ENCODE measurements around the gene BRI3. TPM values are rescaled to one million over a fixed set of nuclear protein-coding genes. Genes with fewer than 3 reads are reported as not detected.

Gene BRI3
- total RNA-seq, 4 donors from 2014 or later: 39.0 to 51.4 (median 45.5) TPM

DNA sequence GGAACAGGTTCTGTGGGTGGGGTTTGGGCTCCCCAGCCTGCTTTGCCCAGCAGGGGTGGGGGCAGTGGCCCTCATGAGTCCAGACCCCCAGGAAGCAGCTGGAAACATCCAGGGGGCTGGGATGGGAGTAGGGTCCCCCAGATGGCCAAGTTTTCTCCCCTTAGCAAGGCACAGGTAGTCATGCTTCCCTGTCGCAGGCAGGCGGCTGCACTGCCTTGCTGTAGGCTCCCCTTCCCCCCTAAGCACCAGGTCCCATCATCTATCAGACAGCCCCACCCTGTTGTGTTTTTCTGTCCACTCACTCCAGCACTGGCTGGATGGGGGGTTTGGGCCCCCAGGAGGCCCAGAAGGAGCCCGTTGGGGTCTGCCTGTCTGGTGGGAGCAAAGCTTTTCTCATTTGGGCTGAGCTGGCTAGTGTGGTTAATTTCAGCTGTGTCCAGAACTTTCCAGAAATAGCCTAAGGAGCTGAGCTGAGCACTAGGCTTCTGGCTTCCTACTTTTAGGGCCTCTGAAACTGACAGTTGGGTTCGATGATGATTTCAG lies 7.9 kb downstream of the BRI3 start:
- H3K36me3 ChIP-seq: peaks cover 0 to 75% of the 10 kb centered on the region in 2 donors
- H3K27me3 ChIP-seq: no peaks in the 10 kb centered on the region
- H3K27ac ChIP-seq: peak overlapping the region in 1 of 4 donors; percentile 45
- H3K4me1 ChIP-seq: peaks cover 9 to 63% (median 40%) of the 10 kb centered on the region in 3 donors
- H3K9me3 ChIP-seq: no peaks in the 10 kb centered on the region
- no peak for ATAC-seq
- WGBS, 2 donors (ENCODE audit: low coverage in 1 of 2): no CpG with 5 or more reads among the region's 4 CpGs
- no peak for TF ChIP-seq POLR2A (IDR thresholded peaks at IDR 0.05)
- TF ChIP-seq, protein P1, sequence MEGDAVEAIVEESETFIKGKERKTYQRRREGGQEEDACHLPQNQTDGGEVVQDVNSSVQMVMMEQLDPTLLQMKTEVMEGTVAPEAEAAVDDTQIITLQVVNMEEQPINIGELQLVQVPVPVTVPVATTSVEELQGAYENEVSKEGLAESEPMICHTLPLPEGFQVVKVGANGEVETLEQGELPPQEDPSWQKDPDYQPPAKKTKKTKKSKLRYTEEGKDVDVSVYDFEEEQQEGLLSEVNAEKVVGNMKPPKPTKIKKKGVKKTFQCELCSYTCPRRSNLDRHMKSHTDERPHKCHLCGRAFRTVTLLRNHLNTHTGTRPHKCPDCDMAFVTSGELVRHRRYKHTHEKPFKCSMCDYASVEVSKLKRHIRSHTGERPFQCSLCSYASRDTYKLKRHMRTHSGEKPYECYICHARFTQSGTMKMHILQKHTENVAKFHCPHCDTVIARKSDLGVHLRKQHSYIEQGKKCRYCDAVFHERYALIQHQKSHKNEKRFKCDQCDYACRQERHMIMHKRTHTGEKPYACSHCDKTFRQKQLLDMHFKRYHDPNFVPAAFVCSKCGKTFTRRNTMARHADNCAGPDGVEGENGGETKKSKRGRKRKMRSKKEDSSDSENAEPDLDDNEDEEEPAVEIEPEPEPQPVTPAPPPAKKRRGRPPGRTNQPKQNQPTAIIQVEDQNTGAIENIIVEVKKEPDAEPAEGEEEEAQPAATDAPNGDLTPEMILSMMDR (IDR thresholded peaks at IDR 0.05): no peak
- H3K4me3 ChIP-seq: no peak overlapping the region

DNA sequence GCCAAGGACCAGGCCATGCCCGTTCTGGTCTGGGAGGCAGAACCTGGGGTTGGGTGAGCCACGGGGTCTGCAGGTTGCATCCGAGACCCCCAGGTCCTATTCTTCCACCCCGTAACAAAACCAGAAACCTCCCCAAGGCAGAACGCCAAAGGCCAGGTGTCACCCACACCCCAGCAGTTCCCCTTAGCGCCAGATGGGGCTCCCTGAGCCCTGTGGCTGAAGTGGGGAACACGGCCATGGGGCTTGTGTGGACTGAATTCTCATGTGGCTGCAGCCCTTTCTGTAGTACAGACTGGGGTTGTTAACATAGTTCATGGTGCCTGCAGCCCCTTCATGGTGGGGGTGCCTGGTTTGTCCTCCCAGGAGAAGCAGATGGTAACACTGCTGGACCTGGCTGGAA lies 10.2 kb downstream of the BRI3 start:
- 80% methylated on average over 5 of the region's 7 CpGs; no CpG with 5 or more reads in 1 of the 2 donors for WGBS, 2 donors (ENCODE audit: low coverage in 1 of 2)
- Histone ChIP-seq H3K36me3 (peaks cover 0 to 87% of the 10 kb centered on the region in 2 donors), H3K27me3 (no peaks in the 10 kb centered on the region), H3K27ac (no peak overlapping the region), H3K9me3 (no peaks in the 10 kb centered on the region), H3K4me3 (no peak overlapping the region), H3K4me1 (peaks cover 0 to 52% (median 17%) of the 10 kb centered on the region in 3 donors)
- TF ChIP-seq POLR2A (IDR thresholded peaks at IDR 0.05): no peak
- TF ChIP-seq EP300 (IDR thresholded peaks at IDR 0.05): no peak
- TF ChIP-seq POLR2AphosphoS5 (IDR thresholded peaks at IDR 0.05): no peak
- TF ChIP-seq, protein P1 (IDR thresholded peaks at IDR 0.05): no peak
- no peak for ATAC-seq

DNA sequence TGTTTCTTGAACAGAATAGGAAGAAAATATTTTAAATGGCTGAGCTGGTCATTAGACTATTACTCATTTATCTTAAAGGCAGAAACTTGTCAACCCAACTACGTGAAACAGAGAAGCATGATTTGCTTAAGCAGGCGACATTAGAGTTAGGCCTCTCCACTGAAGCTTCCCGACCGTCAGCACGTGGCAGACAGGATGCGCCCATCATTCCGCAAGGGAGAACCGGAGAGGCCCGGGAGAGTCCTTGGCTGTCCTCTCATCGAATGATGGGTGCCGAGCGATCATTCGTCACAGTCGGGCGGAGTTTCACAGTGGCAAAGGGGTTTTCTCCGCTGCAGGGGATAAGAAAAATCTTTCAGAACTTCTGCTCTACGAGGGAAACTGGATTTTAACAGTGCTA lies 11.8 kb downstream of the BRI3 start:
- no peak for ATAC-seq
- Histone ChIP-seq H3K27me3 (no peaks in the 10 kb centered on the region), H3K4me3 (no peak overlapping the region), H3K36me3 (peaks cover 0 to 72% of the 10 kb centered on the region in 2 donors), H3K9me3 (no peaks in the 10 kb centered on the region), H3K27ac (no peak overlapping the region), H3K4me1 (peaks cover 0 to 44% (median 1%) of the 10 kb centered on the region in 3 donors)
- WGBS, 2 donors (ENCODE audit: low coverage in 1 of 2): 71% methylated on average over 15 of the region's 17 CpGs; no CpG with 5 or more reads in 1 of the 2 donors
- TF ChIP-seq, protein P1 (IDR thresholded peaks at IDR 0.05): no peak
- TF ChIP-seq EP300 (IDR thresholded peaks at IDR 0.05) (no peak), POLR2A (IDR thresholded peaks at IDR 0.05) (no peak), POLR2AphosphoS5 (IDR thresholded peaks at IDR 0.05) (no peak)

DNA sequence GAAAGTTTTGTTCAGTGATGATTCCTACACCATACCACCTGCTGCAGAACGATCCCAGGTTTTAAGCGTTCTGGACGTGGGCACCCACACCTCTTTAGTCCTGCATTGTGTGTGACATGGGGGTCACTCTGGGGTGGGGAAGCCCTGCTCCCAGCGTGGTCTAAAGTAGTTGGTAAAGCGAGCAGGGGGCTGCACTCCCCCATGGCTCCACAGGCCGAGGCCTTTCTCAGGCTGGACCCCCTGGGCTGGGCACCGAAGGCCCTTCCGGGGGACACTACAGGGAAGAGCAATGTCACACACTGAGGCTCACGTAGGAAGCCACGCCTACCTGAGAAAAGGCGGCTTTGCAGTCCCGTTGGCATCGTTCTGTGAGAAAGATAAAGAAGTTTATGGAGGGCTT lies 12.3 kb downstream of the BRI3 start:
- H3K27me3 ChIP-seq: no peaks in the 10 kb centered on the region
- 74 to 80% methylated on average over 3 to 8 of the region's 13 CpGs for WGBS, 2 donors (ENCODE audit: low coverage in 1 of 2)
- no peak overlapping the region for H3K27ac ChIP-seq
- TF ChIP-seq, protein P1 (IDR thresholded peaks at IDR 0.05): no peak
- no peak for TF ChIP-seq EP300 (IDR thresholded peaks at IDR 0.05)
- no peak for TF ChIP-seq POLR2A (IDR thresholded peaks at IDR 0.05)
- no peak for TF ChIP-seq POLR2AphosphoS5 (IDR thresholded peaks at IDR 0.05)
- peak; percentile 7 for ATAC-seq
- H3K4me3 ChIP-seq: no peak overlapping the region
- peaks cover 0 to 39% (median 0%) of the 10 kb centered on the region in 3 donors for H3K4me1 ChIP-seq
- no peaks in the 10 kb centered on the region for H3K9me3 ChIP-seq
- peaks cover 0 to 67% of the 10 kb centered on the region in 2 donors for H3K36me3 ChIP-seq

DNA sequence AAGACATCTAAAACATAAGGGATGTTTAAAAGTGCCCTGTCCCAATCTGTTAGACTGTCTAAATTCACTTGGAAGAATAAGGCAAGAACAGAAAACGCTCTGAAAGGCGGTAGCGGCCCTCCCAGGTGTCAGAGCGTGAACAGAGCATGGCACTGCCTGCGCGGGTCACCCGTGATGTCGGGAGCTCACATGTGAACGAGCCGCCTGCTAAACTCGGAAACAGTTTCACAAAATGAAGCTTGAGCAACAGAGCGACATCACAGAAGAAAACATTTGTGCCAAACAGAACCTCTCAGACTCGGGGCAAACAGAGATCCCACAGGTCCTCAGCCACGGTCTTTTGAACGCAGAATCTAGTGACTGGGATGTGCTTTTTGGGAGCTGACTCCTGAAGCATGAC lies 12.8 kb downstream of the BRI3 start:
- WGBS, 2 donors (ENCODE audit: low coverage in 1 of 2): 80 to 86% methylated on average over 8 to 15 of the region's 15 CpGs
- Histone ChIP-seq H3K4me3 (no peak overlapping the region), H3K27ac (no peak overlapping the region), H3K4me1 (peaks cover 0 to 34% (median 0%) of the 10 kb centered on the region in 3 donors), H3K27me3 (no peaks in the 10 kb centered on the region), H3K36me3 (peaks cover 0 to 61% of the 10 kb centered on the region in 2 donors), H3K9me3 (no peaks in the 10 kb centered on the region)
- ATAC-seq: no peak
- TF ChIP-seq POLR2AphosphoS5 (IDR thresholded peaks at IDR 0.05) (no peak), POLR2A (IDR thresholded peaks at IDR 0.05) (no peak), EP300 (IDR thresholded peaks at IDR 0.05) (no peak)
- TF ChIP-seq, protein P1 (IDR thresholded peaks at IDR 0.05): no peak
